Activated CD4-positive, alpha-beta memory T cell treated with anti-CD3 and anti-CD28 coated beads for 36 hours (primary cell): ENCODE data around the gene GMEB2. TPM values are rescaled to one million over a fixed set of nuclear protein-coding genes. Genes with fewer than 3 reads are reported as not detected.
"Not testable (repeated sequence)": the region's sequence is repeated elsewhere in the genome, so short reads cannot be mapped to it uniquely, and the experiment has no call there.

Source experiments
- CTCF ChIA-PET: fragments of 350-600 bp; sonication (Branson Sonifier 250); formaldehyde crosslinking; loops from one replicate; lab custom pipeline; 2021; ENCODE audit warnings: antibody characterized with exemption, inconsistent platforms; lab: Charles Lee
- POLR2A ChIA-PET: fragments of 350-600 bp; sonication (Branson Sonifier 250); formaldehyde crosslinking; loops from one replicate; lab custom pipeline; 2021; ENCODE audit warnings: antibody characterized with exemption; lab: Charles Lee
- DNase-seq: peaks from one replicate; pipeline ENCODE4 v3.0.0-alpha.2; 2020
- H3K27ac Mint-ChIP-seq: one replicate; pipeline ENCODE4 v1.8.0; 2021; ENCODE audit warnings: mixed read lengths
- H3K27me3 Mint-ChIP-seq: one replicate; pipeline ENCODE4 v1.8.0; 2021; ENCODE audit warnings: mixed read lengths
- H3K36me3 Mint-ChIP-seq: one replicate; pipeline ENCODE4 v1.8.0; 2021; ENCODE audit warnings: mixed read lengths
- H3K4me1 Mint-ChIP-seq: one replicate; pipeline ENCODE4 v1.8.0; 2021; ENCODE audit warnings: low read depth, mixed read lengths
- H3K4me3 Mint-ChIP-seq: one replicate; pipeline ENCODE4 v1.8.0; 2021; ENCODE audit warnings: mild to moderate bottlenecking, mixed read lengths
- H3K9me3 Mint-ChIP-seq: one replicate; pipeline ENCODE4 v1.8.0; 2021; ENCODE audit warnings: mixed read lengths
- intact Hi-C: fragments of 100-400 bp; cut with micrococcal nuclease; formaldehyde crosslinking; loops from one replicate; pipeline ENCODE4 v1.15.1; 2023
- total RNA-seq, 2 experiments: library from RNA; stranded (reverse); gene quantifications; one replicate each; pipeline ENCODE4 v1.2.3, GENCODE V29; 2021

Gene GMEB2
- 10 to 100 TPM; 13.6 to 14.0 TPM for total RNA-seq

GRCh38 chr20:63626424-63627128 lies at the start of gene GMEB2:
Gene GMEB2, minus strand, starts transcription at chr20:63627101. Its CDS starts 7,704 bp downstream, at chr20:63619397.
- Mint-ChIP-seq H3K4me1 (peaks cover 38% of the 10 kb centered on the region), H3K36me3 (peaks cover 20% of the 10 kb centered on the region), H3K4me3 (peak within 1 kb of the TSS; percentile 98), H3K9me3 (no peaks in the 10 kb centered on the region), H3K27me3 (no peaks in the 10 kb centered on the region), H3K27ac (peak within 1 kb of the TSS; percentile 97)
- POLR2A ChIA-PET: interaction anchor here (0.6 to 3.4 kb wide), 8 partner anchors 9 to 105 kb away, joined by 3 to 30 read pairs (median 6); partner anchors contain the start of genes PPDPF and RTEL1
- peak; percentile 79 for DNase-seq
- CTCF ChIA-PET: interaction anchor here (1.0 to 2.8 kb wide), 4 partner anchors 16 to 354 kb away, joined by 3 to 18 read pairs (median 4); partner anchors contain the start of genes PRPF6 and RTEL1
- intact Hi-C loops: loop anchor here (1.0 kb wide), 1 partner anchor 13 kb away; no protein-coding TSS in a partner anchor

GRCh38 chr20:63675681-63676368 lies 48.9 kb upstream of the GMEB2 start:
- no peak overlapping the region for H3K4me3 Mint-ChIP-seq
- H3K4me1 Mint-ChIP-seq: no peaks in the 10 kb centered on the region
- intact Hi-C loops: no loop called here
- ChIA-PET POLR2A (no interaction called here), CTCF (no interaction called here)
- DNase-seq: no peak
- H3K27me3 Mint-ChIP-seq: no peaks in the 10 kb centered on the region
- no peaks in the 10 kb centered on the region for H3K9me3 Mint-ChIP-seq
- no peak overlapping the region for H3K27ac Mint-ChIP-seq
- peaks cover 21% of the 10 kb centered on the region for H3K36me3 Mint-ChIP-seq

- ChIA-PET CTCF (no interaction called here), POLR2A (no interaction called here)
- DNase-seq: no peak
- no peak overlapping the region for H3K4me3 Mint-ChIP-seq
- peaks cover 26% of the 10 kb centered on the region for H3K36me3 Mint-ChIP-seq
- H3K4me1 Mint-ChIP-seq: no peaks in the 10 kb centered on the region
- intact Hi-C loops: no loop called here
- H3K9me3 Mint-ChIP-seq: no peaks in the 10 kb centered on the region
- H3K27me3 Mint-ChIP-seq: no peaks in the 10 kb centered on the region
- no peak overlapping the region for H3K27ac Mint-ChIP-seq
Observed at GRCh38 chr20:63673951-63674350, 47.0 kb upstream of the GMEB2 start.

GRCh38 chr20:63672666-63673065 lies 45.8 kb upstream of the GMEB2 start:
- peaks cover 29% of the 10 kb centered on the region for H3K36me3 Mint-ChIP-seq
- intact Hi-C loops: no loop called here
- ChIA-PET POLR2A (no interaction called here), CTCF (no interaction called here)
- no peaks in the 10 kb centered on the region for H3K9me3 Mint-ChIP-seq
- H3K4me3 Mint-ChIP-seq: no peak overlapping the region
- H3K27ac Mint-ChIP-seq: no peak overlapping the region
- no peaks in the 10 kb centered on the region for H3K27me3 Mint-ChIP-seq
- no peaks in the 10 kb centered on the region for H3K4me1 Mint-ChIP-seq
- no peak for DNase-seq

- H3K36me3 Mint-ChIP-seq: peaks cover 28% of the 10 kb centered on the region
- H3K9me3 Mint-ChIP-seq, CTCF ChIA-PET, H3K4me3 Mint-ChIP-seq, intact Hi-C loops, POLR2A ChIA-PET, H3K27me3 Mint-ChIP-seq, DNase-seq, H3K4me1 Mint-ChIP-seq, H3K27ac Mint-ChIP-seq: not testable (repeated sequence)
Observed at GRCh38 chr20:63671695-63672094, 44.8 kb upstream of the GMEB2 start.

- H3K27ac Mint-ChIP-seq: no peak overlapping the region
- intact Hi-C loops: no loop called here
- peaks cover 29% of the 10 kb centered on the region for H3K36me3 Mint-ChIP-seq
- no peaks in the 10 kb centered on the region for H3K27me3 Mint-ChIP-seq
- H3K4me1 Mint-ChIP-seq: no peaks in the 10 kb centered on the region
- ChIA-PET CTCF (interaction anchor here (0.6 to 0.9 kb wide), 2 partner anchors 10 to 131 kb away, joined by 3 to 4 read pairs; partner anchors contain the start of genes PTK6 and RTEL1), POLR2A (no interaction called here)
- no peaks in the 10 kb centered on the region for H3K9me3 Mint-ChIP-seq
- no peak for DNase-seq
- no peak overlapping the region for H3K4me3 Mint-ChIP-seq
Observed at GRCh38 chr20:63668351-63668750, 41.5 kb upstream of the GMEB2 start.

GRCh38 chr20:63667858-63668257 lies 41.0 kb upstream of the GMEB2 start:
- Mint-ChIP-seq H3K36me3 (peaks cover 29% of the 10 kb centered on the region), H3K9me3 (no peaks in the 10 kb centered on the region), H3K4me1 (no peaks in the 10 kb centered on the region), H3K27me3 (no peaks in the 10 kb centered on the region), H3K27ac (no peak overlapping the region), H3K4me3 (no peak overlapping the region)
- CTCF ChIA-PET: no interaction called here
- intact Hi-C loops: no loop called here
- POLR2A ChIA-PET: no interaction called here
- DNase-seq: no peak

GRCh38 chr20:63665708-63666107 lies 38.8 kb upstream of the GMEB2 start:
- H3K4me1 Mint-ChIP-seq: no peaks in the 10 kb centered on the region

GRCh38 chr20:63664861-63665594 lies 38.1 kb upstream of the GMEB2 start:
- Mint-ChIP-seq H3K27me3 (no peaks in the 10 kb centered on the region), H3K27ac (no peak overlapping the region), H3K4me3 (no peak overlapping the region), H3K36me3 (peaks cover 36% of the 10 kb centered on the region), H3K4me1 (peaks cover under 1% of the 10 kb centered on the region), H3K9me3 (no peaks in the 10 kb centered on the region)
- ChIA-PET POLR2A (no interaction called here), CTCF (no interaction called here)
- no peak for DNase-seq
- intact Hi-C loops: no loop called here

More at GRCh38 chr20:63665708-63666107, 38.8 kb upstream of the GMEB2 start:
- intact Hi-C loops: no loop called here
- no peak for DNase-seq
- Mint-ChIP-seq H3K9me3 (no peaks in the 10 kb centered on the region), H3K4me3 (no peak overlapping the region), H3K27ac (no peak overlapping the region), H3K36me3 (peaks cover 34% of the 10 kb centered on the region), H3K27me3 (no peaks in the 10 kb centered on the region)
- ChIA-PET POLR2A (no interaction called here), CTCF (no interaction called here)

- H3K4me3 Mint-ChIP-seq: no peak overlapping the region
- no peak for DNase-seq
- H3K4me1 Mint-ChIP-seq: peaks cover 8% of the 10 kb centered on the region
- no peaks in the 10 kb centered on the region for H3K9me3 Mint-ChIP-seq
- no peak overlapping the region for H3K27ac Mint-ChIP-seq
- CTCF ChIA-PET: no interaction called here
- intact Hi-C loops: no loop called here
- H3K36me3 Mint-ChIP-seq: peaks cover 39% of the 10 kb centered on the region
- H3K27me3 Mint-ChIP-seq: no peaks in the 10 kb centered on the region
- POLR2A ChIA-PET: no interaction called here
Observed at GRCh38 chr20:63664143-63664851, 37.4 kb upstream of the GMEB2 start.

GRCh38 chr20:63663332-63664066 lies 36.6 kb upstream of the GMEB2 start:
- Mint-ChIP-seq H3K27ac (no peak overlapping the region), H3K9me3 (no peaks in the 10 kb centered on the region), H3K4me1 (peaks cover 16% of the 10 kb centered on the region), H3K4me3 (no peak overlapping the region), H3K36me3 (peaks cover 32% of the 10 kb centered on the region), H3K27me3 (no peaks in the 10 kb centered on the region)
- intact Hi-C loops: no loop called here
- no peak for DNase-seq
- POLR2A ChIA-PET: no interaction called here
- CTCF ChIA-PET: interaction anchor here (0.6 kb wide), 1 partner anchor 394 kb away, joined by 3 read pairs; no protein-coding TSS in a partner anchor
